ENCODE measurements around the gene CFDP1.

CFDP1 gene

DNA sequence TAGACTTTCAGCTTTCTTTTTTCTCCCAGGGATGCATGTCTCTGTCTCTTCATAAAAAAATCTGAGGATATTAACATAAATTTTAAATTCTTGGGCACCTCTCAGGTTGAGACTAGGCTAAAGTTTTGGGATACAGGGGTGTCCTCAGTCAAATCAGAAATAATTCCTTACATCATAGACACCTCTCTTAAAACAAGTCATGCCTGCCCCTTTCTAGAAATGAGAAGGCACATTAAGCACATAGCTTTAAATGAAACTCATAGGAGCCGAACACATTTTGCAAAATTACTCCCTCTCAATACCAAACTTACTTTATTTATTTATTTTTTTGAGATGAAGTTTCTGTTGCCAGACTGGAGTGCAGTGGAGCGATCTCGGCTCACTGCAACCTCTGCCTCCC, 114.6 kb downstream of the CFDP1 start:
- H3K36me3 ChIP-seq: peaks cover 2% of the 10 kb centered on the region
- DNase-seq: no peak
- H3K4me3 ChIP-seq (ENCODE audit: low read depth, low read length): no peak overlapping the region
- H3K9me3 ChIP-seq (ENCODE audit: severe bottlenecking): no peaks in the 10 kb centered on the region
- no peaks in the 10 kb centered on the region for H3K27me3 ChIP-seq (ENCODE audit: insufficient read depth, low read depth, severe bottlenecking)
- H3K27ac ChIP-seq: no peak overlapping the region
- TF ChIP-seq, protein P1, sequence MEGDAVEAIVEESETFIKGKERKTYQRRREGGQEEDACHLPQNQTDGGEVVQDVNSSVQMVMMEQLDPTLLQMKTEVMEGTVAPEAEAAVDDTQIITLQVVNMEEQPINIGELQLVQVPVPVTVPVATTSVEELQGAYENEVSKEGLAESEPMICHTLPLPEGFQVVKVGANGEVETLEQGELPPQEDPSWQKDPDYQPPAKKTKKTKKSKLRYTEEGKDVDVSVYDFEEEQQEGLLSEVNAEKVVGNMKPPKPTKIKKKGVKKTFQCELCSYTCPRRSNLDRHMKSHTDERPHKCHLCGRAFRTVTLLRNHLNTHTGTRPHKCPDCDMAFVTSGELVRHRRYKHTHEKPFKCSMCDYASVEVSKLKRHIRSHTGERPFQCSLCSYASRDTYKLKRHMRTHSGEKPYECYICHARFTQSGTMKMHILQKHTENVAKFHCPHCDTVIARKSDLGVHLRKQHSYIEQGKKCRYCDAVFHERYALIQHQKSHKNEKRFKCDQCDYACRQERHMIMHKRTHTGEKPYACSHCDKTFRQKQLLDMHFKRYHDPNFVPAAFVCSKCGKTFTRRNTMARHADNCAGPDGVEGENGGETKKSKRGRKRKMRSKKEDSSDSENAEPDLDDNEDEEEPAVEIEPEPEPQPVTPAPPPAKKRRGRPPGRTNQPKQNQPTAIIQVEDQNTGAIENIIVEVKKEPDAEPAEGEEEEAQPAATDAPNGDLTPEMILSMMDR (IDR thresholded peaks at IDR 0.05; ENCODE audit: low read depth, low read length): no peak

DNA sequence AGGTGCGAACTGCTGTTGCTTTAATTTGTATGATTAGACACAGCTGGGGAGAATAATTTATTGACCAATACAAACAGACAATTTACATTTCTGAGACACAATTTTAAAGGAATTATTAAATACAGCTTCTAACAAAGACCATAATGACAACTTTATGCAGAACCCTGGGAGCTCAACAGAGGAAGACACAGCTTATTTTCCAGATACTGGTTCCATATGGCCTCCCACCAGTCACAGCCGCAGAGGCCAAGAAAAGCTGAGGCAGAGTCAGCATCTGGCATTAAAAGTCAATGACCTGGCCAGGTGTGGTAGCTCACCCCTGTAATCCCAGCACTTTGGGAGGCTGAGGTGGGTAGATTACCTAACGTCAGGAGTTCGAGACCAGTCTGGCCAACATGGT, 115.8 kb downstream of the CFDP1 start:
- DNase-seq: no peak
- H3K4me3 ChIP-seq (ENCODE audit: low read depth, low read length): no peak overlapping the region
- peaks cover 10% of the 10 kb centered on the region for H3K36me3 ChIP-seq
- no peak overlapping the region for H3K27ac ChIP-seq
- H3K9me3 ChIP-seq (ENCODE audit: severe bottlenecking): no peaks in the 10 kb centered on the region
- TF ChIP-seq, protein P1 (IDR thresholded peaks at IDR 0.05; ENCODE audit: low read depth, low read length): no peak
- H3K27me3 ChIP-seq (ENCODE audit: insufficient read depth, low read depth, severe bottlenecking): no peaks in the 10 kb centered on the region

GRCh38 chr16:75317101-75317522, 116.2 kb downstream of the CFDP1 start:
- peaks cover 10% of the 10 kb centered on the region for H3K36me3 ChIP-seq
- DNase-seq: no peak
- no peak overlapping the region for H3K27ac ChIP-seq
- no peaks in the 10 kb centered on the region for H3K27me3 ChIP-seq (ENCODE audit: insufficient read depth, low read depth, severe bottlenecking)
- H3K4me3 ChIP-seq (ENCODE audit: low read depth, low read length): no peak overlapping the region
- H3K9me3 ChIP-seq (ENCODE audit: severe bottlenecking): no peaks in the 10 kb centered on the region
- TF ChIP-seq, protein P1 (IDR thresholded peaks at IDR 0.05; ENCODE audit: low read depth, low read length): no peak

- Histone ChIP-seq H3K27me3 (ENCODE audit: insufficient read depth, low read depth, severe bottlenecking) (no peaks in the 10 kb centered on the region), H3K9me3 (ENCODE audit: severe bottlenecking) (no peaks in the 10 kb centered on the region), H3K27ac (no peak overlapping the region), H3K36me3 (peaks cover 10% of the 10 kb centered on the region), H3K4me3 (ENCODE audit: low read depth, low read length) (no peak overlapping the region)
- TF ChIP-seq, protein P1 (IDR thresholded peaks at IDR 0.05; ENCODE audit: low read depth, low read length): no peak
- DNase-seq: no peak
These were observed 117.6 kb downstream of the CFDP1 start for GRCh38 chr16:75315539-75316306.

DNA sequence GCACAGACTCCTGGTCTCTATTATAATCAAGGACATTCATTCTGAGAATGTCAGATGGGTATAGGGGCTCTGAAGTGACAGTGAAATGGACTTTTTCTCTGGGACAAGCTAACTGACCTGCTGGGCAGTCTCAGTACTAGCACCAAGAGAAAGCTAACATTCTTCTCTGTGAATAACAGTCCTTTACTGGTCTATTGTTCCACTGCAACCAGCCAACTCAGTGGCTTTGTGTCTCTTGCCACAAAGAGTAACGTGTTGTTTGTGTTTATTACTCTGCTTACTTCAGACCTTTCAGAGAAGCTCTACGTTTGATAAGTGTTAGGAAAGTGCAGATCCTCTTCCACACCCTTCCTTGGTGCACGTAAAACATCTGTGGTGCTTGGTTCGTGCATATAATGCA, 120.4 kb downstream of the CFDP1 start:
- H3K4me3 ChIP-seq (ENCODE audit: low read depth, low read length): no peak overlapping the region
- H3K27me3 ChIP-seq (ENCODE audit: insufficient read depth, low read depth, severe bottlenecking): no peaks in the 10 kb centered on the region
- TF ChIP-seq, protein P1 (IDR thresholded peaks at IDR 0.05; ENCODE audit: low read depth, low read length): no peak
- no peak for DNase-seq
- peaks cover 10% of the 10 kb centered on the region for H3K36me3 ChIP-seq
- no peak overlapping the region for H3K27ac ChIP-seq
- H3K9me3 ChIP-seq (ENCODE audit: severe bottlenecking): no peaks in the 10 kb centered on the region

Measured in WERI-Rb-1 (cell line).